CD14-positive monocyte (primary cell): ENCODE data around the gene LLGL2. TPM values are rescaled to one million over a fixed set of nuclear protein-coding genes. Genes with fewer than 3 reads are reported as not detected.

Experiments used
- DNase-seq, 3 donors: peaks; one replicate each; pipeline ENCODE4 v3.0.0-alpha.2; 2011 to 2022
- H2AFZ ChIP-seq: 2 replicates; pipeline ENCODE4 v1.6.0; 2012; ENCODE audit warnings: mild to moderate bottlenecking, low read depth, low read length, inconsistent platforms; ENCODE audit not compliant: insufficient read depth, poor library complexity, severe bottlenecking
- H3K27ac ChIP-seq, 2 donors: 1 replicate in 1 of 2; 2 replicates in 1 of 2; pipeline ENCODE4 v1.5.1; 2012 to 2013; ENCODE audit warnings: low read length in 2 of 2, control low read depth in 1 of 2, inconsistent platforms in 1 of 2, low read depth in 1 of 2, mild to moderate bottlenecking in 1 of 2
- H3K27me3 ChIP-seq, 2 donors: one replicate each; pipeline versions ENCODE4 v1.6.0 to v1.6.1; 2011 to 2013; ENCODE audit warnings: low read length in 2 of 2; ENCODE audit not compliant: control insufficient read depth in 2 of 2, insufficient read depth in 2 of 2
- H3K36me3 ChIP-seq, 2 donors: replicated peaks in 1 of 2; 1 replicate in 1 of 2; 2 replicates in 1 of 2; pipeline versions ENCODE4 v1.5.1 to v1.6.1; 2012 to 2013; ENCODE audit warnings: low read length in 2 of 2, control low read depth in 1 of 2, inconsistent platforms in 1 of 2, mild to moderate bottlenecking in 1 of 2; ENCODE audit not compliant: insufficient read depth in 2 of 2, control insufficient read depth in 1 of 2
- H3K4me1 ChIP-seq, 2 donors: 1 replicate in 1 of 2; 2 replicates in 1 of 2; pipeline versions ENCODE4 v1.5.1 to v1.6.1; 2012 to 2013; ENCODE audit warnings: low read length in 2 of 2, control low read depth in 1 of 2, inconsistent platforms in 1 of 2, mild to moderate bottlenecking in 1 of 2, moderate library complexity in 1 of 2; ENCODE audit not compliant: insufficient read depth in 2 of 2, control insufficient read depth in 1 of 2
- H3K4me2 ChIP-seq: replicated peaks from 2 replicates; pipeline ENCODE3; 2012; ENCODE audit warnings: low read length, moderate library complexity, mild to moderate bottlenecking; ENCODE audit not compliant: poor library complexity, severe bottlenecking; ENCODE audit errors: extremely low read depth
- H3K4me3 ChIP-seq, 3 experiments: fragments of 200-600 bp in 1 of 3; sonication (generic) in 1 of 3; replicated peaks in 1 of 3; 1 replicate in 2 of 3; 2 replicates in 1 of 3; pipeline ENCODE4 v1.5.1; 2011 to 2013; ENCODE audit warnings: low read length in 3 of 3, mild to moderate bottlenecking in 3 of 3, control low read depth in 2 of 3, low read depth in 2 of 3, inconsistent platforms in 1 of 3, moderate library complexity in 1 of 3
- H3K79me2 ChIP-seq: 2 replicates; pipeline ENCODE4 v1.6.0; 2012; ENCODE audit warnings: mild to moderate bottlenecking, control low read depth, inconsistent platforms, low read length, moderate library complexity; ENCODE audit not compliant: insufficient read depth
- H3K9ac ChIP-seq: 2 replicates; pipeline ENCODE4 v1.6.0; 2017; ENCODE audit warnings: low read length, mild to moderate bottlenecking; ENCODE audit not compliant: insufficient read depth, poor library complexity, severe bottlenecking
- H3K9me3 ChIP-seq, 2 donors: replicated peaks in 1 of 2; 1 replicate in 1 of 2; 2 replicates in 1 of 2; pipeline versions ENCODE4 v1.5.1 to v1.6.1; 2012 to 2013; ENCODE audit warnings: low read length in 2 of 2, control low read depth in 1 of 2; ENCODE audit not compliant: control insufficient read depth in 1 of 2, insufficient read depth in 1 of 2
- H4K20me1 ChIP-seq: 2 replicates; pipeline ENCODE4 v1.6.0; 2012; ENCODE audit warnings: mild to moderate bottlenecking, low read length, control low read depth, moderate library complexity; ENCODE audit not compliant: insufficient read depth
- H3K27ac Mint-ChIP-seq, 7 donors: one replicate each; pipeline ENCODE4 v1.8.0; 2020; ENCODE audit warnings: mild to moderate bottlenecking in 7 of 7, mixed read lengths in 7 of 7, moderate library complexity in 6 of 7, inconsistent platforms in 2 of 7
- H3K27me3 Mint-ChIP-seq, 3 donors: one replicate each; pipeline ENCODE4 v1.8.0; 2021 to 2022; ENCODE audit warnings: low read depth in 3 of 3, mild to moderate bottlenecking in 3 of 3, mixed read lengths in 3 of 3, moderate library complexity in 3 of 3, inconsistent platforms in 1 of 3
- H3K36me3 Mint-ChIP-seq, 2 donors: one replicate each; pipeline ENCODE4 v1.8.0; 2020; ENCODE audit warnings: mixed read lengths in 2 of 2, inconsistent platforms in 1 of 2, mild to moderate bottlenecking in 1 of 2
- H3K4me1 Mint-ChIP-seq: one replicate; pipeline ENCODE4 v1.8.0; 2020; ENCODE audit warnings: mild to moderate bottlenecking, mixed read lengths
- H3K4me3 Mint-ChIP-seq, 2 donors: one replicate each; pipeline ENCODE4 v1.8.0; 2020; ENCODE audit warnings: mild to moderate bottlenecking in 2 of 2, mixed read lengths in 2 of 2, moderate library complexity in 1 of 2
- H3K9me3 Mint-ChIP-seq, 7 donors: one replicate each; pipeline ENCODE4 v1.8.0; 2020 to 2022; ENCODE audit warnings: mixed read lengths in 7 of 7, mild to moderate bottlenecking in 6 of 7, moderate library complexity in 6 of 7, inconsistent platforms in 2 of 7
- WGBS: methylation state at CpG from one replicate; pipeline ENCODE4 v1.1.5; 2013; ENCODE audit warnings: missing lambda C conversion rate; ENCODE audit not compliant: insufficient coverage; 5-methylcytosine and 5-hydroxymethylcytosine counted together
- intact Hi-C, 2 donors: fragments of 100-400 bp; cut with micrococcal nuclease; formaldehyde crosslinking; loops; one replicate each; pipeline versions ENCODE4 v1.15.0 to v1.15.1; 2023
- polyA plus RNA-seq, 3 donors: library from polyadenylated mRNA; depleted of rRNA in 1 of 3; unstranded in 2 of 3; stranded (reverse) in 1 of 3; fragments of 300-500 nt in 2 of 3; fragments of >200 nt in 1 of 3; fragmentation: Illumina TruSeq in 2 of 3; gene quantifications; 1 replicate in 2 of 3; 2 replicates in 1 of 3; pipeline ENCODE4 v1.2.3, GENCODE V29; 2012 to 2021
- TF ChIP-seq, protein P1 (sequence below): fragments of 200-600 bp; IDR thresholded peaks from one replicate; pipeline ENCODE4 v1.8.0; 2022; ENCODE audit warnings: antibody characterized with exemption, mild to moderate bottlenecking

LLGL2 gene
- polyA plus RNA-seq, 3 donors: 4.8 to 7.5 (median 5.5) TPM

DNA sequence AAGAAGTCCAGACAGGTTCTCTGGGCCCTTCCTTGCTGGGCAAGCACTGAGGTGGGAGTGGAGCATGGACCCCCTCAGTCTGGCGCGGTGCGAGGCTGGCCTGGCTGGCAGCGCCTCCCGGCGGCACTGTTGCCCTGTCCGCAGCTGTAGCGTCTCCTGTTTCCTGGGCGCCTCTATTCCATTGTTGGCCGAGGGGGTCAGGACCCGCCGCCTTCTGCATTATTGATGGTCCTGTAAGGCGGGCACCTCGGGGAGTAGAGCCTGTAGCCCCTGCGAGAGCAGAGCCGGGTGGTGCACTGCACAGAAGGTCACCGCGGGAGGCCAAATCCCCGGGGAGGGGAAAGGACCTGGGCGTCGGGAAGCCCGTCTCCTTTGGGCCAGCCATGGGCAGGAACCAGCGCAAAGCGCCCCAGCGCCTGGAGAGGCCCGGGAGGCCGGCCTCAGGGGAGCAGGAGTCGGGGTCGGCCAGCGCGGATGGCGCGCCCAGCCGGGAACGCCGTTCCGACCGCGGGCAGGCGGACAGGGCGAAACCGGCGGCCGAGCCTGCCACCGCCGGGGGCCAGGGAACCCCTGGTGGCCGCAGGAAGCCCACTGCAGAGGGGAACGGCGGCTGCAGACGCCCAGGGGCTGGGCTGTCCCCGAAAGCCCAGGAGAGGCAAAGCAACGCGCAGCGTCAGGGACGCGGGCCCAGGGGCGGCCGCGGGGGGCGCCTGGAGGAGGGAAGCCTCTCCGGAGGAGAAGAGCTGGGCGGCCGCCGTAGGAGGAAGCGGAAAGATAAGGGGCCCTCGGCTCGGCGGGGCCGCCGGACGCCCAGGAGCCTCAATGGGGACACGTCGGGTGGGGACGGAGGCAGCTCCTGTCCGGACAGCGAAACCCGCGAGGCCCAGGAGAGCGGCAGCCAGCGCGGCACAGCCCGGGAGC lies 62.4 kb downstream of the LLGL2 start, which contains the start of gene MYO15B:
Gene MYO15B, plus strand, starts transcription at position 126 of the 921 bp plus-strand sequence. Its CDS starts 258 bp downstream, at position 384.
- Histone ChIP-seq H3K4me3 (peak within 1 kb of the TSS; percentile 65 to 88 (median 80)), H3K4me2 (peak within 1 kb of the TSS; percentile 95), H3K9me3 (no peaks in the 10 kb centered on the region), H4K20me1 (peaks cover 24% of the 10 kb centered on the region), H2AFZ (peak within 1 kb of the TSS; percentile 92), H3K36me3 (peaks cover 14 to 27% of the 10 kb centered on the region in 2 donors), H3K9ac (peak within 1 kb of the TSS; percentile 90), H3K79me2 (peaks cover 31% of the 10 kb centered on the region), H3K4me1 (peaks cover 21 to 30% of the 10 kb centered on the region in 2 donors), H3K27me3 (no peaks in the 10 kb centered on the region), H3K27ac (peak within 1 kb of the TSS; percentile 88 to 89)
- H3K27me3 Mint-ChIP-seq: peaks cover 0 to 4% (median 2%) of the 10 kb centered on the region in 3 donors
- peak; percentile 62 to 68 (median 63) for DNase-seq
- peak within 1 kb of the TSS; percentile 83 to 92 for H3K4me3 Mint-ChIP-seq
- H3K4me1 Mint-ChIP-seq: peaks cover 16% of the 10 kb centered on the region
- no peaks in the 10 kb centered on the region for H3K9me3 Mint-ChIP-seq
- peaks cover 3 to 20% of the 10 kb centered on the region in 2 donors for H3K36me3 Mint-ChIP-seq
- intact Hi-C loops: loop anchor here (2.0 to 10.0 kb wide), 4 partner anchors 71 to 323 kb away; partner anchors contain the start of genes TSEN54 (in 2 of the 2), CASKIN2 (in 1 of the 2), GGA3 (in 1 of the 2) and MRPS7 (in 1 of the 2)
- peak within 1 kb of the TSS; percentile 69 to 92 (median 77) for H3K27ac Mint-ChIP-seq
- TF ChIP-seq, protein P1, sequence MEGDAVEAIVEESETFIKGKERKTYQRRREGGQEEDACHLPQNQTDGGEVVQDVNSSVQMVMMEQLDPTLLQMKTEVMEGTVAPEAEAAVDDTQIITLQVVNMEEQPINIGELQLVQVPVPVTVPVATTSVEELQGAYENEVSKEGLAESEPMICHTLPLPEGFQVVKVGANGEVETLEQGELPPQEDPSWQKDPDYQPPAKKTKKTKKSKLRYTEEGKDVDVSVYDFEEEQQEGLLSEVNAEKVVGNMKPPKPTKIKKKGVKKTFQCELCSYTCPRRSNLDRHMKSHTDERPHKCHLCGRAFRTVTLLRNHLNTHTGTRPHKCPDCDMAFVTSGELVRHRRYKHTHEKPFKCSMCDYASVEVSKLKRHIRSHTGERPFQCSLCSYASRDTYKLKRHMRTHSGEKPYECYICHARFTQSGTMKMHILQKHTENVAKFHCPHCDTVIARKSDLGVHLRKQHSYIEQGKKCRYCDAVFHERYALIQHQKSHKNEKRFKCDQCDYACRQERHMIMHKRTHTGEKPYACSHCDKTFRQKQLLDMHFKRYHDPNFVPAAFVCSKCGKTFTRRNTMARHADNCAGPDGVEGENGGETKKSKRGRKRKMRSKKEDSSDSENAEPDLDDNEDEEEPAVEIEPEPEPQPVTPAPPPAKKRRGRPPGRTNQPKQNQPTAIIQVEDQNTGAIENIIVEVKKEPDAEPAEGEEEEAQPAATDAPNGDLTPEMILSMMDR: peak; percentile 51
- WGBS: under 1% methylated on average over 82 of the region's 82 CpGs

DNA sequence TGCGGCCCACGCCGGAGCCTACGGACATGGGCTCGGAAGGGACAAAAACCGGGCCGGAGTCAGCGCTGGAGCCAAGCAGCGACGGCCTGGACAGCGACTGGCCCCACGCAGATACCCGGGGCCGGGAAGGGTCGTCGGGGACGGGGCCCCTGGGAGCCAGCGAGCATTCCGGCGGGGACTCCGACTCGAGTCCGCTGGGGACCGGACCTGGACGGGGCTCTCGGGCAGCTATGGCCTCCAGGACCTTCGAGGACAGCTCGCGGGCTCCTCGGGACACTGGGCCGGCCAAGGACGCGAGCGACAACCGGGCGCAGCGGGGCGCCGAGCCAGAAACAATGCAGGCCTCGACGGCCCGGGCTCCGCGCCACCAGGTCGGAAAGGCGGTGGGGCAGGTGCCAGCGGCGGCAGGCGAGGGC lies 63.1 kb downstream of the LLGL2 start:
- no peak for DNase-seq
- Histone ChIP-seq H3K9ac (peak overlapping the region; percentile 90), H3K9me3 (no peaks in the 10 kb centered on the region), H3K4me1 (peaks cover 21 to 30% of the 10 kb centered on the region in 2 donors), H3K79me2 (peaks cover 31% of the 10 kb centered on the region), H3K27ac (peak overlapping the region; percentile 88 to 89), H3K36me3 (peaks cover 14 to 27% of the 10 kb centered on the region in 2 donors), H3K27me3 (no peaks in the 10 kb centered on the region), H3K4me3 (peak overlapping the region; percentile 65 to 88 (median 80)), H4K20me1 (peaks cover 24% of the 10 kb centered on the region), H3K4me2 (peak overlapping the region; percentile 95), H2AFZ (peak overlapping the region; percentile 92)
- peaks cover 3 to 22% of the 10 kb centered on the region in 2 donors for H3K36me3 Mint-ChIP-seq
- TF ChIP-seq, protein P1: no peak
- peak overlapping the region in 6 of 7 donors; percentile 67 to 92 (median 82) for H3K27ac Mint-ChIP-seq
- intact Hi-C loops: loop anchor here (2.0 to 10.0 kb wide), 4 partner anchors 71 to 324 kb away; partner anchors contain the start of genes TSEN54 (in 2 of the 2), CASKIN2 (in 1 of the 2), GGA3 (in 1 of the 2) and MRPS7 (in 1 of the 2)
- H3K4me1 Mint-ChIP-seq: peaks cover 16% of the 10 kb centered on the region
- WGBS: 2% methylated on average over 49 of the region's 49 CpGs
- H3K9me3 Mint-ChIP-seq: no peaks in the 10 kb centered on the region
- H3K4me3 Mint-ChIP-seq: peak overlapping the region; percentile 83 to 92
- peaks cover 0 to 2% (median 0%) of the 10 kb centered on the region in 3 donors for H3K27me3 Mint-ChIP-seq
